ENCODE data around the gene ADAM22. TPM values are rescaled to one million over a fixed set of nuclear protein-coding genes. Genes with fewer than 3 reads are reported as not detected.

The ADAM22 gene
- total and polyA plus RNA-seq, 7 donors: under 0.01 to 3.5 (median 1.4) TPM

Other genes with a start within 250 kb of the ADAM22 start
- 10 to 100 TPM; 17.4 to 46.8 (median 21.9) TPM for gene SLC25A40, start 57.9 kb upstream of the ADAM22 start, total RNA-seq
- 10 to 100 TPM in 2 of 3 donors, 1 to 10 TPM in 1; 9.6 to 17.1 (median 12.1) TPM for gene SLC25A40, start 57.9 kb upstream of the ADAM22 start, polyA plus RNA-seq
- 1 to 10 TPM; 2.3 to 6.4 (median 3.0) TPM for gene DBF4, start 57.8 kb upstream of the ADAM22 start, total RNA-seq
- gene DBF4, start 57.8 kb upstream of the ADAM22 start, polyA plus RNA-seq: 10 to 100 TPM in 2 of 3 donors, 1 to 10 TPM in 1; 5.4 to 13.7 (median 12.5) TPM